H1 (cell line): Measurements from ENCODE around the gene GTF3C2. TPM values are rescaled to one million over a fixed set of nuclear protein-coding genes. Genes with fewer than 3 reads are reported as not detected.

Experiments
- CTCF ChIA-PET: fragments of 300-600 bp; sonication (Branson Sonifier 250); formaldehyde crosslinking; loops from one replicate; lab custom pipeline; 2021; ENCODE audit not compliant: partially characterized antibody; lab: Charles Lee
- POLR2A ChIA-PET: fragments of 300-600 bp; sonication (Branson Sonifier 250); formaldehyde crosslinking; loops from one replicate; lab custom pipeline; 2021; ENCODE audit warnings: inconsistent platforms; ENCODE audit not compliant: partially characterized antibody; lab: Charles Lee
- DNase-seq, 2 experiments: peaks; one replicate each; pipeline versions ENCODE4 v3.0.0 to v3.0.0-alpha.2; 2010 to 2022; ENCODE audit warnings: low spot score in 2 of 2, low read depth in 1 of 2, mixed read lengths in 1 of 2
- FAIRE-seq: peaks from 2 replicates; lab custom pipeline; 2011; peaks lifted over from hg19 to GRCh38; lab: Jason Lieb, UNC
- H2AFZ ChIP-seq: 2 replicates; pipeline ENCODE4 v1.8.1; 2012; ENCODE audit warnings: low read length, inconsistent platforms
- H2AK5ac ChIP-seq: 2 replicates; pipeline ENCODE4 v1.6.1; 2013; ENCODE audit warnings: low read depth, low read length
- H2BK120ac ChIP-seq: replicated peaks from 2 replicates; pipeline ENCODE3; 2013; ENCODE audit warnings: low read depth, low read length, inconsistent platforms
- H2BK12ac ChIP-seq: 2 replicates; pipeline ENCODE4 v1.6.1; 2013; ENCODE audit warnings: low read depth, low read length
- H2BK15ac ChIP-seq: 2 replicates; pipeline ENCODE4 v1.6.1; 2013; ENCODE audit warnings: low read length
- H2BK20ac ChIP-seq: 2 replicates; pipeline ENCODE4 v1.6.1; 2013; ENCODE audit warnings: low read length
- H2BK5ac ChIP-seq: 2 replicates; pipeline ENCODE4 v1.6.1; 2013; ENCODE audit warnings: low read depth, low read length
- H3K14ac ChIP-seq: 2 replicates; pipeline ENCODE4 v1.6.1; 2013; ENCODE audit warnings: inconsistent platforms; ENCODE audit not compliant: insufficient read length
- H3K18ac ChIP-seq: 2 replicates; pipeline ENCODE4 v1.6.1; 2013; ENCODE audit warnings: low read length; ENCODE audit errors: extremely low read depth
- H3K23ac ChIP-seq: 2 replicates; pipeline ENCODE4 v1.6.1; 2013; ENCODE audit warnings: inconsistent platforms; ENCODE audit not compliant: insufficient read length
- H3K23me2 ChIP-seq: 2 replicates; pipeline ENCODE4 v1.6.1; 2013; ENCODE audit warnings: low read depth, low read length
- H3K27ac ChIP-seq: 2 replicates; pipeline ENCODE4 v1.6.1; 2011; ENCODE audit warnings: low read depth, low read length, inconsistent platforms
- H3K27me3 ChIP-seq, 4 experiments: replicated peaks in 1 of 4; 1 replicate in 1 of 4; 2 replicates in 3 of 4; pipeline versions ENCODE4 v1.6.1 to v1.8.1; 2011 to 2013; ENCODE audit warnings: low read length in 3 of 4, mild to moderate bottlenecking in 3 of 4, inconsistent platforms in 2 of 4, mixed read lengths in 2 of 4, moderate library complexity in 1 of 4; ENCODE audit not compliant: control insufficient read depth in 3 of 4, insufficient read depth in 3 of 4; ENCODE audit errors: extremely low read depth in 1 of 4
- H3K36me3 ChIP-seq, 4 experiments: 2 replicates each; pipeline versions ENCODE4 v1.6.1 to v1.8.1; 2011 to 2013; ENCODE audit warnings: mild to moderate bottlenecking in 4 of 4, low read length in 3 of 4, moderate library complexity in 2 of 4, control low read depth in 1 of 4, inconsistent platforms in 1 of 4; ENCODE audit not compliant: insufficient read depth in 4 of 4, control insufficient read depth in 2 of 4
- H3K4ac ChIP-seq: replicated peaks from 2 replicates; pipeline ENCODE3; 2013; ENCODE audit warnings: low read length, low read depth, mixed read lengths, inconsistent platforms; ENCODE audit not compliant: insufficient read length
- H3K4me1 ChIP-seq, 4 experiments: replicated peaks in 1 of 4; 1 replicate in 1 of 4; 2 replicates in 3 of 4; pipeline versions ENCODE4 v1.6.1 to v1.8.1; 2011 to 2013; ENCODE audit warnings: low read length in 3 of 4, inconsistent platforms in 2 of 4, mixed read lengths in 1 of 4; ENCODE audit not compliant: insufficient read depth in 4 of 4, control insufficient read depth in 3 of 4
- H3K4me2 ChIP-seq, 2 experiments: 2 replicates each; pipeline versions ENCODE4 v1.6.1 to v1.8.1; 2011 to 2013; ENCODE audit warnings: low read depth in 2 of 2, low read length in 2 of 2, control low read depth in 1 of 2, inconsistent platforms in 1 of 2, mild to moderate bottlenecking in 1 of 2; ENCODE audit not compliant: insufficient read depth in 1 of 2
- H3K4me3 ChIP-seq, 4 experiments: fragments of 200-600, 300-600 bp in 1 of 4; sonication (generic), shearing (Covaris generic), sonication (Bioruptor Twin) in 1 of 4; 2 replicates each; pipeline versions ENCODE4 v1.5.1 to v1.8.1; 2011 to 2016; ENCODE audit warnings: low read length in 4 of 4, low read depth in 3 of 4, control low read depth in 2 of 4, inconsistent platforms in 2 of 4, mild to moderate bottlenecking in 2 of 4, mixed read lengths in 1 of 4, moderate library complexity in 1 of 4; ENCODE audit not compliant: insufficient read depth in 2 of 4; ENCODE audit errors: extremely low read depth in 1 of 4
- H3K56ac ChIP-seq: replicated peaks from 2 replicates; pipeline ENCODE3; 2013; ENCODE audit warnings: low read depth, mild to moderate bottlenecking, mixed read lengths, low read length, inconsistent platforms; ENCODE audit not compliant: insufficient read length
- H3K79me1 ChIP-seq: 2 replicates; pipeline ENCODE4 v1.6.1; 2013; ENCODE audit warnings: low read depth, low read length, control low read depth
- H3K79me2 ChIP-seq, 2 experiments: 2 replicates each; pipeline versions ENCODE4 v1.6.1 to v1.8.1; 2012 to 2013; ENCODE audit warnings: low read length in 2 of 2, mild to moderate bottlenecking in 2 of 2, inconsistent platforms in 1 of 2; ENCODE audit not compliant: insufficient read depth in 2 of 2, control insufficient read depth in 1 of 2
- H3K9ac ChIP-seq, 4 experiments: replicated peaks in 1 of 4; 1 replicate in 1 of 4; 2 replicates in 3 of 4; pipeline versions ENCODE4 v1.6.1 to v1.8.1; 2011 to 2013; ENCODE audit warnings: low read depth in 3 of 4, low read length in 3 of 4, control low read depth in 2 of 4, mild to moderate bottlenecking in 2 of 4, moderate library complexity in 2 of 4, inconsistent platforms in 1 of 4; ENCODE audit errors: extremely low read depth in 1 of 4
- H3K9me3 ChIP-seq, 2 experiments: 2 replicates each; pipeline versions ENCODE4 v1.6.1 to v1.8.1; 2012 to 2013; ENCODE audit warnings: mild to moderate bottlenecking in 2 of 2, moderate library complexity in 2 of 2, control low read depth in 1 of 2, inconsistent platforms in 1 of 2, low read depth in 1 of 2, low read length in 1 of 2, mixed read lengths in 1 of 2; ENCODE audit not compliant: insufficient read depth in 2 of 2
- H4K20me1 ChIP-seq, 2 experiments: replicated peaks in 1 of 2; 2 replicates each; pipeline versions ENCODE3 to v1.8.1; 2011 to 2013; ENCODE audit warnings: inconsistent platforms in 2 of 2, low read length in 2 of 2, mild to moderate bottlenecking in 1 of 2; ENCODE audit not compliant: insufficient read depth in 2 of 2, control insufficient read depth in 1 of 2
- H4K5ac ChIP-seq: 2 replicates; pipeline ENCODE4 v1.6.1; 2013; ENCODE audit warnings: low read length, low read depth, mixed read lengths, inconsistent platforms; ENCODE audit not compliant: insufficient read length
- H4K8ac ChIP-seq: 2 replicates; pipeline ENCODE4 v1.8.0; 2013; ENCODE audit warnings: mild to moderate bottlenecking, moderate library complexity, low read length, inconsistent platforms; ENCODE audit not compliant: insufficient read depth; ENCODE audit errors: extremely low read depth
- H4K91ac ChIP-seq: replicated peaks from 2 replicates; pipeline ENCODE3; 2013; ENCODE audit warnings: low read length, mixed read lengths, inconsistent platforms; ENCODE audit not compliant: insufficient read length
- CBX8 ChIP-seq: fragments of 300-800, 300-1000 bp; sonication (generic); IDR thresholded peaks from 2 replicates; pipeline ENCODE4 v1.7.1; 2016; ENCODE audit warnings: low read depth, low read length, borderline replicate concordance
- EGR1 ChIP-seq: IDR thresholded peaks from 2 replicates; pipeline ENCODE4 v1.6.1; 2011; ENCODE audit warnings: low read depth, low read length, borderline replicate concordance
- JUND ChIP-seq: IDR thresholded peaks from 2 replicates; pipeline ENCODE4 v1.6.1; 2011; ENCODE audit warnings: mild to moderate bottlenecking, improper control_type of control experiment, low read length
- MAX ChIP-seq: IDR thresholded peaks from 2 replicates; pipeline ENCODE4 v1.6.1; 2012; ENCODE audit warnings: inconsistent platforms
- NANOG ChIP-seq: IDR thresholded peaks from 2 replicates; pipeline ENCODE4 v1.6.1; 2011; ENCODE audit warnings: low read length, low read depth, mild to moderate bottlenecking, inconsistent platforms; ENCODE audit not compliant: insufficient read depth, poor library complexity, severe bottlenecking
- RBBP5 ChIP-seq: IDR thresholded peaks from 2 replicates; pipeline ENCODE4 v1.7.1; 2012; ENCODE audit warnings: low read depth, mild to moderate bottlenecking, inconsistent platforms, low read length, moderate library complexity, borderline replicate concordance
- RNF2 ChIP-seq: fragments of 200-900, 300-1000 bp; sonication (generic); IDR thresholded peaks from 2 replicates; pipeline ENCODE4 v1.7.1; 2016; ENCODE audit warnings: borderline replicate concordance, low read depth, mild to moderate bottlenecking, antibody characterized with exemption, low read length; ENCODE audit not compliant: poor library complexity, severe bottlenecking; ENCODE audit errors: missing control alignments
- SIN3A ChIP-seq, 2 experiments: IDR thresholded peaks in 1 of 2; conservative IDR thresholded peaks in 1 of 2; 2 replicates each; pipeline ENCODE4 v1.6.1; 2011 to 2012; ENCODE audit warnings: low read length in 2 of 2, improper control_type of control experiment in 1 of 2, low read depth in 1 of 2, mild to moderate bottlenecking in 1 of 2
- WGBS, 2 experiments: shearing (Covaris generic) in 1 of 2; methylation state at CpG; one replicate each; pipeline versions ENCODE4 v1.1.6 to v1.1.7; 2013 to 2015; ENCODE audit warnings: low lambda C conversion rate in 2 of 2, mixed read lengths in 2 of 2, inconsistent platforms in 1 of 2, low coverage in 1 of 2, missing lambda C conversion rate in 1 of 2; ENCODE audit not compliant: insufficient replicate concordance in 2 of 2, insufficient coverage in 1 of 2, insufficient read length in 1 of 2; ENCODE audit errors: extremely low coverage in 1 of 2, missing lambda C conversion rate in 1 of 2; 5-methylcytosine and 5-hydroxymethylcytosine counted together
- polyA plus RNA-seq, 7 experiments: library from polyadenylated mRNA; depleted of rRNA in 3 of 7; stranded (reverse) in 5 of 7; unstranded in 2 of 7; fragments of >200 nt in 5 of 7; fragments of 200-250 nt in 2 of 7; gene quantifications; 1 replicate in 5 of 7; 2 replicates in 1 of 7; 4 replicates in 1 of 7; pipeline versions ENCODE4 v1.2.1 to v1.2.3, GENCODE V29; 2011 to 2013; ENCODE audit warnings: missing spikeins in 2 of 7, mixed read lengths in 2 of 7
- total RNA-seq: library from RNA; stranded (reverse); fragmentation: NEBNext Ultra II Directional; extraction: Animal tissue kit (Norgen Biotek cat#: 25700); gene quantifications from 2 replicates; pipeline ENCODE4 v1.2.1, GENCODE V29; 2021

The GTF3C2 gene
- total and polyA plus RNA-seq, 2 of the 8 experiments (the other 6 are each of a cell fraction or from before 2014, with no cell fraction given) = 118 to 127 TPM

GRCh38 chr2:27370816-27371620, 14.5 kb upstream of the GTF3C2 start:
- peaks cover 29 to 53% (median 46%) of the 10 kb centered on the region in 4 experiments for H3K36me3 ChIP-seq
- H3K4ac ChIP-seq = no peak overlapping the region
- peak overlapping the region; percentile 31 for H3K27ac ChIP-seq
- H2BK120ac ChIP-seq = no peak overlapping the region
- 9% methylated on average over 44 of the region's 46 CpGs; no CpG with 5 or more reads in 1 of the 2 experiments for whole genome bisulfite sequencing, 2 experiments
- no peak overlapping the region for H2BK15ac ChIP-seq
- H3K27me3 ChIP-seq = no peaks in the 10 kb centered on the region
- DNase-seq = peak in 1 of 2 experiments; percentile 47
- no peaks in the 10 kb centered on the region for H3K9me3 ChIP-seq
- ChIA-PET POLR2A (interaction anchor here (0.9 to 8.2 kb wide), 11 partner anchors 9 to 160 kb away, joined by 3 to 135 read pairs (median 3); partner anchors contain the start of genes GTF3C2, MPV17, PPM1G and ZNF513), CTCF (interaction anchor here (0.8 to 2.8 kb wide), 10 partner anchors 8 to 129 kb away, joined by 3 to 7 read pairs (median 4); partner anchors contain the start of genes FNDC4 and UCN)
- H3K4me2 ChIP-seq = peak overlapping the region; percentile 77 to 81
- peak overlapping the region; percentile 24 for H3K56ac ChIP-seq
- H3K23me2 ChIP-seq = peaks cover 8% of the 10 kb centered on the region
- no peak overlapping the region for H2AK5ac ChIP-seq
- H4K20me1 ChIP-seq = peaks cover 0 to 16% of the 10 kb centered on the region in 2 experiments
- no peak overlapping the region for H2BK12ac ChIP-seq
- H3K18ac ChIP-seq = 0 out of 2 replicates have a peak overlapping the region, but pooled peaks have one; percentile 20
- H2BK20ac ChIP-seq = no peak overlapping the region
- peak overlapping the region; percentile 85 for H4K5ac ChIP-seq
- FAIRE-seq = no peak
- H3K79me2 ChIP-seq = peaks cover 2 to 21% of the 10 kb centered on the region in 2 experiments; a peak in 3 of 4 replicates
- no peak overlapping the region for H3K14ac ChIP-seq
- peak overlapping the region; percentile 3 to 84 (median 80) for H3K9ac ChIP-seq
- peaks cover 5% of the 10 kb centered on the region; the same call in 1 of the 2 replicates for H3K79me1 ChIP-seq
- peak overlapping the region; percentile 9; the same call in 1 of the 2 replicates for H2AFZ ChIP-seq
- H3K4me3 ChIP-seq = peak overlapping the region; percentile 72 to 99 (median 88)
- peak overlapping the region; percentile 84; the same call in 1 of the 2 replicates for H2BK5ac ChIP-seq
- H3K4me1 ChIP-seq = peaks cover 0 to 4% (median 2%) of the 10 kb centered on the region in 4 experiments; a peak in 4 of 7 replicates
- H4K8ac ChIP-seq = peak overlapping the region; percentile 92
- H4K91ac ChIP-seq = no peak overlapping the region
- H3K23ac ChIP-seq = no peak overlapping the region
- no peak for TF ChIP-seq CBX8
- no peak; a peak in 1 of 4 replicates for TF ChIP-seq SIN3A (conservative IDR thresholded peaks at IDR 0.05 in 1 of 2, IDR thresholded peaks at IDR 0.05 in 1 of 2; ENCODE audit: low read depth in 1 of 2, low read length in 2 of 2)
- no peak for TF ChIP-seq EGR1
- no peak for TF ChIP-seq JUND
- no peak; the same call in 1 of the 2 replicates for TF ChIP-seq RBBP5
- no peak for TF ChIP-seq NANOG
- TF ChIP-seq RNF2 = no peak
- TF ChIP-seq MAX = peak; percentile 85
